K562 (cell line): ENCODE results near the gene HDAC2. TPM values are rescaled to one million over a fixed set of nuclear protein-coding genes. Genes with fewer than 3 reads are reported as not detected.

Experiments
- ATAC-seq: fragments of 200-7000 bp; cut with Tn5 transposase; 3 replicates; pipeline ENCODE4 v1.9.1; 2020; ENCODE audit warnings: moderate library complexity
- BruUV-seq: library from RNA; stranded (reverse); fragments of 400-500 nt; replicated peaks from 2 replicates; lab custom pipeline; 2021; lab: Mats Ljungman, UMichigan
- CTCF ChIA-PET: fragments of 300-600 bp; formaldehyde crosslinking; extraction: SDS; loops from one replicate; lab custom pipeline; 2021; ENCODE audit warnings: low intra/inter-chr PET ratio; lab: Yijun Ruan, JAX
- POLR2A ChIA-PET: fragments of 300-600, 350-650 bp; sonication (Branson Sonifier 250); formaldehyde crosslinking; extraction: SDS; loops from one replicate; lab custom pipeline; 2021; ENCODE audit warnings: antibody characterized with exemption, inconsistent platforms; lab: Yijun Ruan, JAX
- DNase-seq, 4 experiments: peaks; one replicate each; pipeline versions ENCODE4 v3.0.0 to v3.0.0-alpha.2; 2011 to 2018; ENCODE audit warnings: low spot score in 3 of 4, mixed read lengths in 3 of 4; ENCODE audit errors: extremely low read depth in 1 of 4
- FAIRE-seq: peaks from 2 replicates; lab custom pipeline; 2011; peaks lifted over from hg19 to GRCh38; lab: Jason Lieb, UNC
- H2AFZ ChIP-seq: 2 replicates; pipeline ENCODE4 v1.6.0; 2011; ENCODE audit warnings: low read depth, low read length, control low read depth, inconsistent platforms
- H3K27ac ChIP-seq: fragments of 200-600 bp; 3 replicates; pipeline ENCODE4 v1.8.0; 2011; ENCODE audit warnings: low read depth, mild to moderate bottlenecking, control low read depth, inconsistent platforms, low read length, moderate library complexity, mixed read lengths; ENCODE audit errors: extremely low read depth
- H3K27me3 ChIP-seq, 2 experiments: fragments of 300-600 bp in 1 of 2; 2 replicates in 1 of 2; 3 replicates in 1 of 2; pipeline versions ENCODE4 v1.6.0 to v1.8.0; 2011; ENCODE audit warnings: inconsistent platforms in 2 of 2, low read length in 2 of 2, mild to moderate bottlenecking in 1 of 2, mixed read lengths in 1 of 2, moderate library complexity in 1 of 2; ENCODE audit not compliant: control insufficient read depth in 2 of 2, insufficient read depth in 2 of 2
- H3K36me3 ChIP-seq: fragments of 300-600 bp; 3 replicates; pipeline ENCODE4 v1.8.0; 2011; ENCODE audit warnings: mild to moderate bottlenecking, low read length, inconsistent platforms; ENCODE audit not compliant: control insufficient read depth, insufficient read depth
- H3K4me1 ChIP-seq, 2 experiments: fragments of 200-600 bp in 1 of 2; replicated peaks in 1 of 2; 2 replicates in 1 of 2; 3 replicates in 1 of 2; pipeline versions ENCODE4 v1.5.1 to v1.8.0; 2011; ENCODE audit warnings: inconsistent platforms in 2 of 2, low read length in 2 of 2, mild to moderate bottlenecking in 1 of 2, mixed read lengths in 1 of 2, moderate library complexity in 1 of 2; ENCODE audit not compliant: control insufficient read depth in 2 of 2, insufficient read depth in 2 of 2
- H3K4me2 ChIP-seq: 2 replicates; pipeline ENCODE4 v1.6.1; 2011; ENCODE audit warnings: low read length, control low read depth, inconsistent platforms, mixed read lengths; ENCODE audit not compliant: insufficient read depth
- H3K4me3 ChIP-seq: fragments of 200-600 bp; sonication (generic), shearing (Covaris generic); 2 replicates; pipeline ENCODE4 v1.5.1; 2016; ENCODE audit warnings: control low read depth, inconsistent platforms
- H3K79me2 ChIP-seq: fragments of 200-600 bp; 3 replicates; pipeline ENCODE4 v1.8.0; 2011; ENCODE audit warnings: low read length, inconsistent platforms; ENCODE audit not compliant: control insufficient read depth, insufficient read depth
- H3K9ac ChIP-seq, 2 experiments: 2 replicates each; pipeline versions ENCODE4 v1.6.0 to v1.6.1; 2011; ENCODE audit warnings: low read depth in 2 of 2, low read length in 2 of 2, control low read depth in 1 of 2, inconsistent platforms in 1 of 2, mild to moderate bottlenecking in 1 of 2, mixed read lengths in 1 of 2; ENCODE audit not compliant: insufficient read depth in 1 of 2
- H3K9me1 ChIP-seq: one replicate; pipeline ENCODE4 v1.6.0; 2011; ENCODE audit warnings: inconsistent platforms, mild to moderate bottlenecking, low read length, moderate library complexity; ENCODE audit not compliant: control insufficient read depth, insufficient read depth
- H3K9me3 ChIP-seq: replicated peaks from 2 replicates; pipeline ENCODE4 v1.5.1; 2011; ENCODE audit warnings: low read depth, low read length, inconsistent platforms; ENCODE audit not compliant: control insufficient read depth, insufficient read depth
- H4K20me1 ChIP-seq: replicated peaks from 2 replicates; pipeline ENCODE4 v1.6.1; 2011; ENCODE audit warnings: low read length, inconsistent platforms, mixed read lengths; ENCODE audit not compliant: control insufficient read depth, insufficient read depth
- CEBPB ChIP-seq: fragments of 450-650 bp; IDR thresholded peaks from 2 replicates; pipeline ENCODE4 v1.6.1; 2016; ENCODE audit warnings: missing genetic modification characterization, missing compliant biosample characterization
- MAFF ChIP-seq: IDR thresholded peaks from 2 replicates; pipeline ENCODE4 v1.6.1; 2012; ENCODE audit warnings: low read length, improper control_type of control experiment
- MYC ChIP-seq, 2 experiments: fragments of 250-450 bp in 1 of 2; sonication (Bioruptor Pico) in 1 of 2; IDR thresholded peaks; 2 replicates each; pipeline versions ENCODE4 v1.5.1 to v1.6.1; 2012 to 2021; ENCODE audit warnings: low read depth in 2 of 2, borderline replicate concordance in 1 of 2, improper control_type of control experiment in 1 of 2, low read length in 1 of 2, mild to moderate bottlenecking in 1 of 2, moderate library complexity in 1 of 2
- NCOR1 ChIP-seq: fragments of 450-650 bp; IDR thresholded peaks from 2 replicates; pipeline ENCODE4 v1.6.1; 2016; ENCODE audit warnings: mild to moderate bottlenecking, moderate library complexity
- SMARCB1 ChIP-seq: IDR thresholded peaks from 2 replicates; pipeline ENCODE4 v1.6.1; 2011; ENCODE audit warnings: improper control_type of control experiment, low read depth; ENCODE audit not compliant: insufficient read length
- SUPT5H ChIP-seq: fragments of 450-650 bp; IDR thresholded peaks from 2 replicates; pipeline ENCODE4 v1.6.1; 2016
- ZNF263 ChIP-seq: sonication (generic); formaldehyde crosslinking; IDR thresholded peaks from 2 replicates; pipeline ENCODE4 v1.8.0; 2022; ENCODE audit warnings: mild to moderate bottlenecking, missing genetic modification reagents, borderline replicate concordance
- ZNF408 ChIP-seq: fragments of 250-450 bp; sonication (Bioruptor Pico); IDR thresholded peaks from 2 replicates; pipeline ENCODE4 v1.4.0; 2020; ENCODE audit warnings: low read depth, mild to moderate bottlenecking, moderate library complexity
- in situ Hi-C: fragments of 300-500 bp; cut with MboI; formaldehyde crosslinking; loops from 4 replicates; pipeline ENCODE4 v1.15.0; 2018; ENCODE audit warnings: inconsistent platforms, mixed read lengths
- intact Hi-C: fragments of 100-400 bp; cut with micrococcal nuclease; formaldehyde crosslinking; loops from 2 replicates; pipeline ENCODE4 v1.14.2; 2022
- polyA plus RNA-seq, 8 experiments: library from polyadenylated mRNA; depleted of rRNA in 4 of 8; stranded (reverse) in 5 of 8; unstranded in 3 of 8; fragments of >200 nt; fragmentation: Nextera tagmentation in 2 of 8; fragmentation: Illumina TruSeq in 1 of 8; extraction: Ambion mirVana in 2 of 8; extraction: Trizol in 1 of 8; gene quantifications; 2 replicates each; pipeline versions ENCODE4 v1.2.1 to v1.2.3, GENCODE V29; 2011 to 2014; ENCODE audit warnings: inconsistent platforms in 1 of 8, missing spikeins in 1 of 8
- total RNA-seq, 7 experiments: library from RNA; depleted of rRNA in 6 of 7; stranded (reverse); fragments of >200 nt in 6 of 7; fragmentation: Illumina TruSeq in 2 of 7; extraction: Trizol in 2 of 7; gene quantifications; 2 replicates each; pipeline versions ENCODE4 v1.2.1 to v1.2.3, GENCODE V29; 2011 to 2021; ENCODE audit warnings: low replicate concordance in 1 of 7
- TF ChIP-seq, protein P1 (sequence below): sonication (generic); formaldehyde crosslinking; IDR thresholded peaks from 2 replicates; pipeline ENCODE4 v1.8.0; 2023; ENCODE audit warnings: mild to moderate bottlenecking, missing genetic modification reagents

Gene HDAC2
- total and polyA plus RNA-seq, 9 of the 15 experiments (the other 6 are each of a cell fraction or from before 2014, with no cell fraction given), result 67.0 to 277 (median 151) TPM

DNA sequence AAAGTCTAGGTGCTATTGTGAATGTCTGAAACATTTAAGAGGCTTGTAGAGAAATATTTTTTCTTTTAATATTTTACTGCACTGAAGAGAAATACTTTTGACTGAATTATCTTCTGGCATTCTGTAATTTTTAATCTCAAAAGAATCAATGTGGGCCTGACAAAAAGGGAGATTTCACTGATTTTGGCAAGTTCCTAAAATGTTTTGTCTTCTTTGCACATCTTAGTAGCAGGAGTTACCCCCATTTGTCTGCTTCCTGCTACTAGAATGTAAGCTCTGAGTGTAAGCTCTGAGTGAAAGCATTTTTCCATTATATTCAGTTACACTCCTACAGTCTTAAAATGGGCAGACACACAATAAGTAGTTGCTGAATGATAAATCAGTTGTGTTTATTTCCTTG, 31.1 kb downstream of the HDAC2 start:
- Histone ChIP-seq H3K27ac (no peak overlapping the region), H3K4me2 (no peak overlapping the region), H2AFZ (no peak overlapping the region), H4K20me1 (no peaks in the 10 kb centered on the region), H3K9me1 (no peaks in the 10 kb centered on the region), H3K9ac (no peak overlapping the region), H3K36me3 (peaks cover 61% of the 10 kb centered on the region), H3K27me3 (no peaks in the 10 kb centered on the region)
- intact Hi-C loops, result no loop called here
- no peak for FAIRE-seq
- no peak for ATAC-seq
- in situ Hi-C loops, result no loop called here
- TF ChIP-seq SUPT5H (no peak), ZNF263 (CRISPR knock-in tag) (no peak), MAFF (no peak), NCOR1 (no peak), MYC (IDR thresholded peaks at IDR 0.05; ENCODE audit: low read depth, low read length) (no peak), MYC (CRISPR knock-in tag; IDR thresholded peaks at IDR 0.05; ENCODE audit: borderline replicate concordance, low read depth) (no peak), ZNF408 (CRISPR knock-in tag) (no peak), CEBPB (tag) (no peak), SMARCB1 (no peak)
- TF ChIP-seq, protein P1, sequence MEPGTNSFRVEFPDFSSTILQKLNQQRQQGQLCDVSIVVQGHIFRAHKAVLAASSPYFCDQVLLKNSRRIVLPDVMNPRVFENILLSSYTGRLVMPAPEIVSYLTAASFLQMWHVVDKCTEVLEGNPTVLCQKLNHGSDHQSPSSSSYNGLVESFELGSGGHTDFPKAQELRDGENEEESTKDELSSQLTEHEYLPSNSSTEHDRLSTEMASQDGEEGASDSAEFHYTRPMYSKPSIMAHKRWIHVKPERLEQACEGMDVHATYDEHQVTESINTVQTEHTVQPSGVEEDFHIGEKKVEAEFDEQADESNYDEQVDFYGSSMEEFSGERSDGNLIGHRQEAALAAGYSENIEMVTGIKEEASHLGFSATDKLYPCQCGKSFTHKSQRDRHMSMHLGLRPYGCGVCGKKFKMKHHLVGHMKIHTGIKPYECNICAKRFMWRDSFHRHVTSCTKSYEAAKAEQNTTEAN (CRISPR knock-in tag), result no peak
- TF ChIP-seq, all 486 proteins: peak for 0
- DNase-seq, result no peak
- Histone ChIP-seq H3K9me3 (no peaks in the 10 kb centered on the region), H3K4me3 (no peak overlapping the region), H3K4me1 (no peaks in the 10 kb centered on the region), H3K79me2 (no peaks in the 10 kb centered on the region)
- CTCF ChIA-PET, result no interaction called here
- no TSS peak for BruUV-seq
- POLR2A ChIA-PET, result no interaction called here
